Measurements from ENCODE around the gene APOM. TPM values are rescaled to one million over a fixed set of nuclear protein-coding genes. Genes with fewer than 3 reads are reported as not detected.

The APOM gene
- total and polyA plus RNA-seq, 10 donors = 0.66 to 9.7 (median 2.8) TPM

DNA sequence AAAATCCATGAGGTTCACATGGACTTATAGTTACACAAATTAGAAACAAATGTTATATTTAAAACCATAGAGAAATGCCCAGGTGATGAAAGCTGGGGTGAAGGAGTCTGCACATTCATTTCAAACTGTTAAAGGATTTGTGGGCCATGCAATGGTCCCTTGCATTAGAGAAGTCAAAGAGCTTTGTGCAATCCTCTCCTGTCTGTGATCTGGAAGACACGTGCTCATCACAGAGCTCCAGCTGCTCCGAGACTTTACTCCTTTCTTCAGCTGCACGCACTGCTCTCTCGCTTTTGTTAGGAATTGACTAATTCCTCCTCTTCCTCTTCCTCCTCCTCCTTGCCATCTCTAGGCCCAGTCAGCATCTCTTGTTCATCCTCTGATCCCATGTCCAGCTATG, 44.7 kb upstream of the APOM start:
- H3K4me3 ChIP-seq = no peak overlapping the region
- intact Hi-C loops (cut with DNase I; ENCODE audit: low total_unique reads) = no loop called here
- H3K27ac ChIP-seq = no peak overlapping the region
- H3K4me1 ChIP-seq = peaks cover 0 to 26% (median 23%) of the 10 kb centered on the region in 6 donors
- TF ChIP-seq POLR2AphosphoS5 (IDR thresholded peaks at IDR 0.05) (no peak), POLR2A (IDR thresholded peaks at IDR 0.05) (no peak)
- TF ChIP-seq, protein P1, sequence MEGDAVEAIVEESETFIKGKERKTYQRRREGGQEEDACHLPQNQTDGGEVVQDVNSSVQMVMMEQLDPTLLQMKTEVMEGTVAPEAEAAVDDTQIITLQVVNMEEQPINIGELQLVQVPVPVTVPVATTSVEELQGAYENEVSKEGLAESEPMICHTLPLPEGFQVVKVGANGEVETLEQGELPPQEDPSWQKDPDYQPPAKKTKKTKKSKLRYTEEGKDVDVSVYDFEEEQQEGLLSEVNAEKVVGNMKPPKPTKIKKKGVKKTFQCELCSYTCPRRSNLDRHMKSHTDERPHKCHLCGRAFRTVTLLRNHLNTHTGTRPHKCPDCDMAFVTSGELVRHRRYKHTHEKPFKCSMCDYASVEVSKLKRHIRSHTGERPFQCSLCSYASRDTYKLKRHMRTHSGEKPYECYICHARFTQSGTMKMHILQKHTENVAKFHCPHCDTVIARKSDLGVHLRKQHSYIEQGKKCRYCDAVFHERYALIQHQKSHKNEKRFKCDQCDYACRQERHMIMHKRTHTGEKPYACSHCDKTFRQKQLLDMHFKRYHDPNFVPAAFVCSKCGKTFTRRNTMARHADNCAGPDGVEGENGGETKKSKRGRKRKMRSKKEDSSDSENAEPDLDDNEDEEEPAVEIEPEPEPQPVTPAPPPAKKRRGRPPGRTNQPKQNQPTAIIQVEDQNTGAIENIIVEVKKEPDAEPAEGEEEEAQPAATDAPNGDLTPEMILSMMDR (IDR thresholded peaks at IDR 0.05 in 8 of 11, conservative IDR thresholded peaks at IDR 0.05 in 3 of 11) = no peak
- H3K9me3 ChIP-seq = no peaks in the 10 kb centered on the region
- DNase-seq = no peak
- H3K36me3 ChIP-seq = no peaks in the 10 kb centered on the region
- no peaks in the 10 kb centered on the region for H3K27me3 ChIP-seq (replicated peaks in 1 of 7)
- WGBS, 5 donors = 56 to 82% (median 64%) methylated on average over 4 of the region's 4 CpGs

DNA sequence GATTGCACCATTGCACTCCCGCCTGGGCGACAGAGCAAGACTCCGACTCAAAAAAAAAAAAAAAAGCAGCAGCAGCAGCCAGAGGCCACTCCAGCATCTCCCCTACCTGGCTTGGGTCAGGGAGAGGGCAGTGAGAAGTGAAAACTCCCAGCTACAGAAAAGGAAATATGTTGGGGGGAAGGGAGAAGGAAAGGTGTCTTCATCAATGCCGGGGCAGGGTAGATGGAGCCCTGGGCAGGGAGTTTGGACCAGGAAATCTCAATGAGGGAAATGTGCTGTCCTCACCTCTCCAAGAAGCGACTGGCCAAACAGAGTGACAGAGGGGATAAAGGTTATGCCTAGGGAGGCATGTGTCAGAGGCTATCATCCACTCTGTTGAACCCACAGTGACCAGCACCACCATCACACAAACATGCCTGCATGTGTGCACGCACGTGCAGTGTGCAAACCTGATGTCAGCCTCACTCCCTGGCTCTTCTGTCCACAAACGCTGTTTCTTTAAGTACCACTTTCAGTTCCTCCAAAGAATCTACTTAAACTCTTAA, 41.5 kb upstream of the APOM start:
- Histone ChIP-seq H3K4me1 (peaks cover 0 to 48% (median 29%) of the 10 kb centered on the region in 6 donors), H3K4me3 (peak overlapping the region in 3 of 8 donors; percentile 42 to 67 (median 42)), H3K27ac (peak overlapping the region in 7 of 8 donors; percentile 47 to 89 (median 80)), H3K36me3 (no peaks in the 10 kb centered on the region), H3K9me3 (no peaks in the 10 kb centered on the region), H3K27me3 (replicated peaks in 1 of 7) (no peaks in the 10 kb centered on the region)
- intact Hi-C loops (cut with DNase I; ENCODE audit: low total_unique reads) = no loop called here
- no peak for TF ChIP-seq POLR2A (IDR thresholded peaks at IDR 0.05)
- no peak for TF ChIP-seq POLR2AphosphoS5 (IDR thresholded peaks at IDR 0.05)
- TF ChIP-seq, protein P1 (IDR thresholded peaks at IDR 0.05 in 8 of 11, conservative IDR thresholded peaks at IDR 0.05 in 3 of 11) = no peak
- DNase-seq = no peak
- WGBS, 5 donors = 50 to 74% (median 52%) methylated on average over 8 of the region's 8 CpGs

DNA sequence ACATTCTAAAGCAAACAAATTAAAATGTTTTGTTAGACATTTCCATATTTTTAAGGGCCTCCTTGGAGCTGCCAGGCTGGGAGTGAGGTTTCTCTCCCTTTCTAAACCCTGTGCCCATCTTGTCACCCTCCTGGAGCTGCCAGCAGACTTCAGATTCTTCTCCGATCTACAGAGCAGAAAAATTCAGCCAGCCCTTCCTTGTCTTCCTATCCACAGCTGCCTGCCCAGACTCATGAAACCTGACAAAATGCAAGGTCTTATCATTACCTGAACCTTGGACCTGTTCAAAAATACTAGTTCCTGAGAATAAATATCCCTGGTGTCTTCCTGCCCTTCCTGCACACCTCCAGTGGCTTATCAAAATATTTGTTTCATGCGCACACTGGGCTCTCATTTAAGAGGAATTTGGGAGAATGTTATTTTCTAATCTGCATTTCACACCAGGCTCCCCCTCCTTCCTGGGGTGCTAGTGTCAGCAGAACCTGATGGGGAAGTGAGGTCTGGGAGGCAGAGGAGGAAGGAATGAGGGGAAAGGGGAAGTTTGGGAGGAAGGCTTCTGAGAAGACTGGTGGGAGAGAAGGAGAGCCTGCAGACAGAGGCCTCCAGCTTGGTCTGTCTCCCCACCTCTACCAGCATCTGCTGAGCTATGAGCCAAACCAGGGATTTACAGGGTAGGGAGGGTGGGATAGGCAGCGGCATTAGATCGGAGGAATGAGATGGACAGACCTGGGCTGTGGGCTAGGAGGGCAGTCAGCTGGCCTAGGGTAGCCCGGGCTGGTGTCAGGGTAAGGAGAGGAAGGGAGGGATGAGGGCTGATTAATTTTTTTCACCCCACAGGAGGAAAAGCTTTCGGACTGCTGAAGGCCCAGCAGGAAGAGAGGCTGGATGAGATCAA, 40.8 kb upstream of the APOM start, which contains the start of gene AIF1:
AIF1 (plus strand) TSS at position 551 of the 895 bp plus-strand sequence; CDS start at position 647, 96 bp downstream.
- intact Hi-C loops (cut with DNase I; ENCODE audit: low total_unique reads) = no loop called here
- DNase-seq = no peak
- TF ChIP-seq POLR2AphosphoS5 (IDR thresholded peaks at IDR 0.05) (peak in 1 of 3 donors; percentile 63), POLR2A (IDR thresholded peaks at IDR 0.05) (no peak)
- TF ChIP-seq, protein P1 (IDR thresholded peaks at IDR 0.05 in 8 of 11, conservative IDR thresholded peaks at IDR 0.05 in 3 of 11) = no peak
- peak within 1 kb of the TSS; percentile 29 to 89 (median 80) for H3K27ac ChIP-seq
- H3K36me3 ChIP-seq = no peaks in the 10 kb centered on the region
- H3K27me3 ChIP-seq (replicated peaks in 1 of 7) = no peaks in the 10 kb centered on the region
- peaks cover 0 to 54% (median 36%) of the 10 kb centered on the region in 6 donors for H3K4me1 ChIP-seq
- peak within 1 kb of the TSS; percentile 12 to 67 (median 38) for H3K4me3 ChIP-seq
- H3K9me3 ChIP-seq = no peaks in the 10 kb centered on the region
- 29 to 47% (median 37%) methylated on average over 6 of the region's 6 CpGs for WGBS, 5 donors

DNA sequence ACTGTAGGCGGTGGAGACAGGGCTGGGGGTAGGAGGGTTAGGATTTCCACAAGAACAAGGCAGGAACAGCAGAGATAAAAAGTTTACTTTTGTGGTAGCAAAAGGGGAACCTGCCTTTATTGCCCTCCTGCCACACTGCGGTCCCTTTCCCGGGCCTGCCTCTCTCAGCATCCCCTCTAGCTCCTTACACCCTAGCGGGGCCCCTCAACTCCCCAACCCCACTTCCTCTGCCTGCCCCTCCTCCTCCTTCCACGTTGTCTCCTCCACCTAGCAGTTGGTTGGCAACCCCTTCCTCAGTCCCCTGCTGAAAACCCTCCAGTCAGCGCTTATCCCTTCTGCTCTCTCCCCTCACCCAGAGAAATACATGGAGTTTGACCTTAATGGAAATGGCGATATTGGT, 39.9 kb upstream of the APOM start:
- Histone ChIP-seq H3K4me3 (peak overlapping the region; percentile 12 to 67 (median 38)), H3K27ac (peak overlapping the region; percentile 29 to 89 (median 80)), H3K4me1 (peaks cover 0 to 54% (median 36%) of the 10 kb centered on the region in 6 donors), H3K9me3 (no peaks in the 10 kb centered on the region), H3K27me3 (replicated peaks in 1 of 7) (no peaks in the 10 kb centered on the region), H3K36me3 (no peaks in the 10 kb centered on the region)
- WGBS, 5 donors = 16 to 41% (median 19%) methylated on average over 7 of the region's 7 CpGs
- DNase-seq = peak; percentile 84
- intact Hi-C loops (cut with DNase I; ENCODE audit: low total_unique reads) = no loop called here
- TF ChIP-seq POLR2A (IDR thresholded peaks at IDR 0.05) = no peak
- peak in 1 of 3 donors; percentile 48 for TF ChIP-seq POLR2AphosphoS5 (IDR thresholded peaks at IDR 0.05)
